Mucosa of rectum (tissue), 2 donors: ENCODE measurements around the gene TDRD7.
"Not testable (repeated sequence)": the region's sequence is repeated elsewhere in the genome, so short reads cannot be mapped to it uniquely, and the experiment has no call there.

Experiments used
- H3K27ac ChIP-seq, 2 donors: one replicate each; pipeline ENCODE4 v1.7.0; 2013; ENCODE audit warnings: inconsistent platforms in 2 of 2, low read depth in 2 of 2, low read length in 2 of 2
- H3K27me3 ChIP-seq, 2 donors: one replicate each; pipeline ENCODE4 v1.7.0; 2013; ENCODE audit warnings: low read length in 2 of 2; ENCODE audit not compliant: control insufficient read depth in 2 of 2, insufficient read depth in 2 of 2
- H3K36me3 ChIP-seq, 2 donors: one replicate each; pipeline ENCODE4 v1.7.0; 2013; ENCODE audit warnings: low read length in 2 of 2; ENCODE audit not compliant: control insufficient read depth in 2 of 2, insufficient read depth in 2 of 2
- H3K4me1 ChIP-seq, 2 donors: one replicate each; pipeline ENCODE4 v1.7.0; 2013; ENCODE audit warnings: low read length in 2 of 2, mild to moderate bottlenecking in 1 of 2; ENCODE audit not compliant: control insufficient read depth in 2 of 2, insufficient read depth in 2 of 2
- H3K4me3 ChIP-seq, 2 donors: one replicate each; pipeline ENCODE4 v1.7.0; 2013; ENCODE audit warnings: low read length in 2 of 2
- H3K9ac ChIP-seq, 2 donors: one replicate each; pipeline ENCODE4 v1.7.0; 2013; ENCODE audit warnings: low read length in 2 of 2, low read depth in 1 of 2, mild to moderate bottlenecking in 1 of 2
- H3K9me3 ChIP-seq, 2 donors: one replicate each; pipeline ENCODE4 v1.7.0; 2013; ENCODE audit warnings: low read length in 2 of 2; ENCODE audit not compliant: control insufficient read depth in 2 of 2
- donor health status: healthy.
- donor health status: Normal muscosa, but diverticular disease.

TDRD7 gene

GRCh38 chr9:97487861-97488260 is 76.0 kb downstream of the TDRD7 start:
- Histone ChIP-seq H3K27me3 (no peaks in the 10 kb centered on the region), H3K27ac (no peak overlapping the region), H3K4me1 (no peaks in the 10 kb centered on the region), H3K9ac (no peak overlapping the region), H3K9me3 (no peaks in the 10 kb centered on the region), H3K36me3 (peaks cover 30% of the 10 kb centered on the region in 2 donors), H3K4me3 (no peak overlapping the region)

GRCh38 chr9:97491216-97491999 is 79.5 kb downstream of the TDRD7 start:
- Histone ChIP-seq H3K27me3 (no peaks in the 10 kb centered on the region), H3K4me3 (no peak overlapping the region), H3K4me1 (no peaks in the 10 kb centered on the region), H3K36me3 (peaks cover 25 to 26% of the 10 kb centered on the region in 2 donors), H3K9ac (no peak overlapping the region), H3K9me3 (no peaks in the 10 kb centered on the region), H3K27ac (no peak overlapping the region)

GRCh38 chr9:97497558-97498375 is 85.9 kb downstream of the TDRD7 start:
- not testable (repeated sequence) for H3K27me3 ChIP-seq, H3K27ac ChIP-seq, H3K9ac ChIP-seq, H3K4me3 ChIP-seq, H3K9me3 ChIP-seq, H3K4me1 ChIP-seq
- peaks cover 10 to 11% of the 10 kb centered on the region in 2 donors for H3K36me3 ChIP-seq

GRCh38 chr9:97498846-97499245 is 87.0 kb downstream of the TDRD7 start:
- not testable (repeated sequence) for H3K9me3 ChIP-seq, H3K27ac ChIP-seq, H3K9ac ChIP-seq, H3K36me3 ChIP-seq, H3K4me3 ChIP-seq
- Histone ChIP-seq H3K4me1 (peaks cover 12 to 18% of the 10 kb centered on the region in 2 donors), H3K27me3 (peaks cover 16 to 17% of the 10 kb centered on the region in 2 donors)

GRCh38 chr9:97500263-97500662 is 88.4 kb downstream of the TDRD7 start:
- no peak overlapping the region for H3K27ac ChIP-seq
- H3K4me3 ChIP-seq: no peak overlapping the region
- peaks cover 21 to 24% of the 10 kb centered on the region in 2 donors for H3K27me3 ChIP-seq
- peaks cover 12 to 19% of the 10 kb centered on the region in 2 donors for H3K4me1 ChIP-seq
- no peak overlapping the region for H3K9ac ChIP-seq
- no peaks in the 10 kb centered on the region for H3K9me3 ChIP-seq
- H3K36me3 ChIP-seq: peaks cover 8 to 10% of the 10 kb centered on the region in 2 donors

- Histone ChIP-seq H3K4me1 (peaks cover 12 to 19% of the 10 kb centered on the region in 2 donors), H3K36me3 (peaks cover 8 to 10% of the 10 kb centered on the region in 2 donors), H3K9ac (peak overlapping the region in 1 of 2 donors; percentile 38), H3K27ac (no peak overlapping the region), H3K9me3 (no peaks in the 10 kb centered on the region), H3K27me3 (peaks cover 24 to 26% of the 10 kb centered on the region in 2 donors), H3K4me3 (peak overlapping the region; percentile 63 to 73)
Observed at GRCh38 chr9:97500765-97501176, 88.9 kb downstream of the TDRD7 start.

GRCh38 chr9:97501177-97501971 is 89.5 kb downstream of the TDRD7 start, which contains the start of gene TMOD1:
TMOD1 (plus strand) TSS chr9:97501666; CDS start chr9:97524189, 22,523 bp downstream.
- Histone ChIP-seq H3K9ac (peak within 1 kb of the TSS; percentile 41 to 48), H3K9me3 (no peaks in the 10 kb centered on the region), H3K27ac (peak within 1 kb of the TSS in 1 of 2 donors; percentile 16), H3K4me1 (peaks cover 12 to 19% of the 10 kb centered on the region in 2 donors), H3K36me3 (peaks cover 6% of the 10 kb centered on the region in 2 donors), H3K27me3 (peaks cover 24 to 26% of the 10 kb centered on the region in 2 donors), H3K4me3 (peak within 1 kb of the TSS; percentile 63 to 73)

- H3K9me3 ChIP-seq: no peaks in the 10 kb centered on the region
- peaks cover 12 to 19% of the 10 kb centered on the region in 2 donors for H3K4me1 ChIP-seq
- peaks cover under 1 to 1% of the 10 kb centered on the region in 2 donors for H3K36me3 ChIP-seq
- H3K27ac ChIP-seq: peak overlapping the region in 1 of 2 donors; percentile 16
- H3K9ac ChIP-seq: peak overlapping the region; percentile 41 to 48
- H3K4me3 ChIP-seq: peak overlapping the region; percentile 60 to 68
- peaks cover 24 to 26% of the 10 kb centered on the region in 2 donors for H3K27me3 ChIP-seq
Observed at GRCh38 chr9:97501972-97502221, 90.0 kb downstream of the TDRD7 start.

GRCh38 chr9:97502222-97502983 is 90.5 kb downstream of the TDRD7 start:
- peak overlapping the region in 1 of 2 donors; percentile 16 for H3K27ac ChIP-seq
- H3K27me3 ChIP-seq: peaks cover 24 to 26% of the 10 kb centered on the region in 2 donors
- no peaks in the 10 kb centered on the region for H3K36me3 ChIP-seq
- peak overlapping the region; percentile 60 to 68 for H3K4me3 ChIP-seq
- H3K9ac ChIP-seq: peak overlapping the region; percentile 41 to 48
- no peaks in the 10 kb centered on the region for H3K9me3 ChIP-seq
- peaks cover 12 to 19% of the 10 kb centered on the region in 2 donors for H3K4me1 ChIP-seq
